ENCODE data around the gene HYCC1.

The HYCC1 gene

DNA sequence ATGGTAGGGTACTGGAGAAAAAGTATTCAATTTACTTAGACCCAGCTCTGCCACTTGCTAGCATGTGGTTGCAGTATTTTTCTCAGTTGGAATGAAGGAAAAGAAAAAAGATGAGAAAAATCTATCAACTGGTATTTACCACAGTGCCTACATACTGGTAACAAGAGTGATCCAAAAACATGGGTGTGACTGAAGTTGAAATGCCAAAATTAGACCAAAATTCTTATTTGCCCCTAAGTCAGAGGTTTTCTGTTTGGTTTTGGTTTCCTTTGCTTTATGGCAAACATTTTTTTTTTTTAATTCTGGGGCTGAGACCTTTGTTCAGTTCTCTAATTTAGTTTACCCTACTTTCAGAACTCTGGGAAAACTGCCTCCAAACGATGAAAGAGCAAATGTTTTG, 12.3 kb downstream of the HYCC1 start:
- H3K4me3 ChIP-seq (ENCODE audit: low read depth, low read length, poor library complexity, severe bottlenecking), result no peak overlapping the region
- H3F3A ChIP-seq (ENCODE audit: insufficient read depth, low read length), result no peaks in the 10 kb centered on the region
- H3K4me1 ChIP-seq (ENCODE audit: insufficient read depth, low read length, severe bottlenecking), result no peaks in the 10 kb centered on the region
- H3K4me2 ChIP-seq (ENCODE audit: low read length), result no peak overlapping the region
- H3K27ac ChIP-seq (ENCODE audit: low read depth, low read length, poor library complexity, severe bottlenecking), result no peak overlapping the region
- peaks cover 6% of the 10 kb centered on the region; the same call in 1 of the 2 replicates for H4K20me1 ChIP-seq (ENCODE audit: insufficient read depth, low read length)
- H3K27me3 ChIP-seq (ENCODE audit: insufficient read depth, low read length), result no peaks in the 10 kb centered on the region
- no peaks in the 10 kb centered on the region for H3K36me3 ChIP-seq (ENCODE audit: insufficient read depth, low read length)
- no peak overlapping the region for H3K9ac ChIP-seq (ENCODE audit: low read length)
- no peaks in the 10 kb centered on the region for H3K9me2 ChIP-seq (ENCODE audit: low read depth, low read length)
- no peaks in the 10 kb centered on the region for H3K9me3 ChIP-seq (ENCODE audit: low read length)
- H3K79me2 ChIP-seq (ENCODE audit: insufficient read depth, low read length), result no peaks in the 10 kb centered on the region
- no peak overlapping the region for H2AFZ ChIP-seq (ENCODE audit: low read length)
- TF ChIP-seq EZH2 (IDR thresholded peaks at IDR 0.05; ENCODE audit: borderline replicate concordance, low read length), result no peak
- TF ChIP-seq, protein P1, sequence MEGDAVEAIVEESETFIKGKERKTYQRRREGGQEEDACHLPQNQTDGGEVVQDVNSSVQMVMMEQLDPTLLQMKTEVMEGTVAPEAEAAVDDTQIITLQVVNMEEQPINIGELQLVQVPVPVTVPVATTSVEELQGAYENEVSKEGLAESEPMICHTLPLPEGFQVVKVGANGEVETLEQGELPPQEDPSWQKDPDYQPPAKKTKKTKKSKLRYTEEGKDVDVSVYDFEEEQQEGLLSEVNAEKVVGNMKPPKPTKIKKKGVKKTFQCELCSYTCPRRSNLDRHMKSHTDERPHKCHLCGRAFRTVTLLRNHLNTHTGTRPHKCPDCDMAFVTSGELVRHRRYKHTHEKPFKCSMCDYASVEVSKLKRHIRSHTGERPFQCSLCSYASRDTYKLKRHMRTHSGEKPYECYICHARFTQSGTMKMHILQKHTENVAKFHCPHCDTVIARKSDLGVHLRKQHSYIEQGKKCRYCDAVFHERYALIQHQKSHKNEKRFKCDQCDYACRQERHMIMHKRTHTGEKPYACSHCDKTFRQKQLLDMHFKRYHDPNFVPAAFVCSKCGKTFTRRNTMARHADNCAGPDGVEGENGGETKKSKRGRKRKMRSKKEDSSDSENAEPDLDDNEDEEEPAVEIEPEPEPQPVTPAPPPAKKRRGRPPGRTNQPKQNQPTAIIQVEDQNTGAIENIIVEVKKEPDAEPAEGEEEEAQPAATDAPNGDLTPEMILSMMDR (IDR thresholded peaks at IDR 0.05; ENCODE audit: low read length), result no peak

- TF ChIP-seq EZH2 (IDR thresholded peaks at IDR 0.05; ENCODE audit: borderline replicate concordance, low read length), result no peak
- TF ChIP-seq, protein P1 (IDR thresholded peaks at IDR 0.05; ENCODE audit: low read length), result no peak
- no peaks in the 10 kb centered on the region for H3K27me3 ChIP-seq (ENCODE audit: insufficient read depth, low read length)
- H2AFZ ChIP-seq (ENCODE audit: low read length), result no peak overlapping the region
- H4K20me1 ChIP-seq (ENCODE audit: insufficient read depth, low read length), result peaks cover 7% of the 10 kb centered on the region; the same call in 1 of the 2 replicates
- H3K9ac ChIP-seq (ENCODE audit: low read length), result no peak overlapping the region
- H3K36me3 ChIP-seq (ENCODE audit: insufficient read depth, low read length), result no peaks in the 10 kb centered on the region
- no peak overlapping the region for H3K27ac ChIP-seq (ENCODE audit: low read depth, low read length, poor library complexity, severe bottlenecking)
- H3K4me2 ChIP-seq (ENCODE audit: low read length), result no peak overlapping the region
- no peaks in the 10 kb centered on the region for H3K9me2 ChIP-seq (ENCODE audit: low read depth, low read length)
- H3K9me3 ChIP-seq (ENCODE audit: low read length), result no peaks in the 10 kb centered on the region
- no peak overlapping the region for H3K4me3 ChIP-seq (ENCODE audit: low read depth, low read length, poor library complexity, severe bottlenecking)
- no peaks in the 10 kb centered on the region for H3F3A ChIP-seq (ENCODE audit: insufficient read depth, low read length)
- H3K4me1 ChIP-seq (ENCODE audit: insufficient read depth, low read length, severe bottlenecking), result no peaks in the 10 kb centered on the region
- H3K79me2 ChIP-seq (ENCODE audit: insufficient read depth, low read length), result no peaks in the 10 kb centered on the region
These were observed 13.2 kb downstream of the HYCC1 start for GRCh38 chr7:23000597-23001360.

DNA sequence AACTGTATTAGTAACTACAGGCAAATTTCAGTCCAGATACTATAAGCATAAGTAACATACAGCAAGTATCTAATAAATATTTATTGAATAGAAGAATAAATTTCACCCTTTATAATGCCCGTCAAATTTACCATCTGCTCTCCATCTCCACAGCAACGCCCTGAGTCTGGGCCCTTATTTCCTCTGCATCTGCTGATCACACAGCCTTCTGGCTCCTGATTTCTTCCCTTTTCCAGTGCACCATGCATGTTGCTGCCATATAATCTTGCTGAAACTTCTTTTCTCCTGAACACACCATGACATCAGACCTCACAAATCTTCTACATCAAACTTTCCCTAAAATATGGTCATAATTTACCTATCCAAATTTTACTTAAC, 15.4 kb downstream of the HYCC1 start:
- H3K27ac ChIP-seq (ENCODE audit: low read depth, low read length, poor library complexity, severe bottlenecking), result no peak overlapping the region
- H3K4me2 ChIP-seq (ENCODE audit: low read length), result no peak overlapping the region

More for the DNA sequence above, 15.4 kb downstream of the HYCC1 start:
- Histone ChIP-seq H3K27me3 (ENCODE audit: insufficient read depth, low read length) (no peaks in the 10 kb centered on the region), H3F3A (ENCODE audit: insufficient read depth, low read length) (no peaks in the 10 kb centered on the region), H4K20me1 (ENCODE audit: insufficient read depth, low read length) (peaks cover 5% of the 10 kb centered on the region; the same call in 1 of the 2 replicates), H3K36me3 (ENCODE audit: insufficient read depth, low read length) (no peaks in the 10 kb centered on the region), H2AFZ (ENCODE audit: low read length) (no peak overlapping the region), H3K4me3 (ENCODE audit: low read depth, low read length, poor library complexity, severe bottlenecking) (no peak overlapping the region), H3K9ac (ENCODE audit: low read length) (no peak overlapping the region), H3K9me2 (ENCODE audit: low read depth, low read length) (no peaks in the 10 kb centered on the region), H3K79me2 (ENCODE audit: insufficient read depth, low read length) (no peaks in the 10 kb centered on the region), H3K4me1 (ENCODE audit: insufficient read depth, low read length, severe bottlenecking) (no peaks in the 10 kb centered on the region), H3K9me3 (ENCODE audit: low read length) (no peaks in the 10 kb centered on the region)
- TF ChIP-seq, protein P1 (IDR thresholded peaks at IDR 0.05; ENCODE audit: low read length), result no peak
- TF ChIP-seq EZH2 (IDR thresholded peaks at IDR 0.05; ENCODE audit: borderline replicate concordance, low read length), result no peak
